GM21381 (cell line): Measurements from ENCODE around the gene AKAP13.

Source experiments
- ATAC-seq: cut with Tn5 transposase; IDR thresholded peaks from one replicate; pipeline ENCODE4 v1.9.1; 2021; ENCODE audit warnings: mild to moderate bottlenecking, moderate library complexity; ENCODE audit not compliant: unreplicated experiment

Gene AKAP13

DNA sequence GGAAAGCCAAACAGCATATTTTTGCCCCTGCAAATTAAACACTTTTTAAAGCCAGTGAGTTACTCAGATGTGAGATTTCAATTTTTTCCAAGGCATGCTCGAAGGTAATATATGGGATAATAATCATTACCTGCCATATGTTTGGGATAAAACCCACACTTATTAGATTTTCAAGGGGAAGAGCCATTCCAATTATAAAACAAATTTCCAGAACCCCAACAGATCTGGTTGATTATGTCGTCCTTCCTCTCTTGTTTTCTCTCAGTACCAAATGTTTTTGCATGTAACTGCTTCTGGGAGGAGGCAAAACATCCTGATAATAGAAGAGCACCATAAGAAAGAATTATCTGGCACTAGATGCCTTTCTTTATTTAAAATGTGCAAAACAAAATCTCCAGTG lies 115.1 kb downstream of the AKAP13 start:
- ATAC-seq, result no peak

DNA sequence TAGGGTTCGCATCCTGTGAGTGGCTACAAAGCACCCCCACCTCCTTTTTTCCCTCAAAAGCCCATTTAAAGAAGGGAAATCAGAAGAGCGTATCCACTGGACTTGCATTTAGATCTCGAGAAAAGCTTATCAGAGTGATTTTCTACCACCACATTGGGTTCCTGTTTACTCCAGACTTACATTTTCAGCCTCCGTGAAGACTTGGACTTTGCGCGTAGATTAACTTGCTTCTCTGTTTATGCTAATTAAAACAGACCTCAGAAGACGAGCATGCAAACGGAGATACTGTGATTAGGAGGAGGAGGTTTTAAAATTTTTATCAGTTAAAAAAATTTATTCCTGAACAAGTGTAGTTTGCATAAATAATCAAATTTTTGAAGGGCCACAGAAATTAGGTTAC lies 115.7 kb downstream of the AKAP13 start:
- ATAC-seq, result no peak

DNA sequence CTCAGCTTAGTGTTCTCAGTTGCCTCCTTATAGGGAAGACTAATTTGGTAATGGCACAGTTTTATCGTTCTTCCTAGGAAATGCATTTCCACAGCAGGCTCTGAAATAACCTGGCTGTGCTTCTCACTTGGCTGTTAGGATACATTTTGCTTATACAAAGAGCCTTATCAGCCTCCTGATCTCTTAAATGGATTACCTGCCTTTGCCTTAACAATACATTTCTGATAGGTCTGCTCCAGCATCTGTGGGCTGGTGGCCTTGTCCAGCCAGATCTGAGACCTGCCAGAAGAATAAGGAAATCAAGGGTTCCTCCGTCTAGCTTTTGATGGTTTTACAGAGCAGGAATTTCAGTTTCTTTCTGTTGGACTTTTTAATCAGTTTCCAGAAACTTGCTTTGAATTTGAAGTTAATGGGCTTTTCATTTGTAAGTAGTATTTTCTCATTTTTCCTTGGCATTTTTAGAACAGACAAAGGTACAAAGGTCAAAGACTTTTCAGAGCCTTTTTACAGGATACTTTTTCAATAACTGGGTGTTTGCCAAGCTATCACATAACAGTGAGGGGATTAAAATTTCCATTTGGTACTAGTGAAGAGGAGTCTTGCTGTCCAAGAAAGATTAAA lies 116.3 kb downstream of the AKAP13 start:
- ATAC-seq, result no peak

DNA sequence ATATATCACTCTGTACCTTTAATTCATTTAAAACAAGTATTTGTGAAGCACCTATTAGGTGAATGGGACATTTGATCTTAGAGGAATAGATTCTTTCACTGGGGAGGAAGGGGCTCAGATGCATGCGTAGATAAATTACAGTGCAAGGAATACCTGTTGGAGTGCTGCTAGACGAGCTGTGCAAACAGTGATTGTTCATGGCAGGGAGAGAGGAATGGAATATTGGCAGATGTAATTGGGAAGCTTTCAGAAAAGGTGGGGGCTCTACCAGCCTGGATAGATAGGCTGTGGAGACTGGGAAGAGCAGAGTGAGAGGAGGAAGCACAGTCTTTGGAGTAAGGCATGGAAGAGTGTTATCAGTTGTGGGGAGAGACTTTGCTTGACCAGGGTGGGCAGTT lies 116.8 kb downstream of the AKAP13 start:
- no peak for ATAC-seq

DNA sequence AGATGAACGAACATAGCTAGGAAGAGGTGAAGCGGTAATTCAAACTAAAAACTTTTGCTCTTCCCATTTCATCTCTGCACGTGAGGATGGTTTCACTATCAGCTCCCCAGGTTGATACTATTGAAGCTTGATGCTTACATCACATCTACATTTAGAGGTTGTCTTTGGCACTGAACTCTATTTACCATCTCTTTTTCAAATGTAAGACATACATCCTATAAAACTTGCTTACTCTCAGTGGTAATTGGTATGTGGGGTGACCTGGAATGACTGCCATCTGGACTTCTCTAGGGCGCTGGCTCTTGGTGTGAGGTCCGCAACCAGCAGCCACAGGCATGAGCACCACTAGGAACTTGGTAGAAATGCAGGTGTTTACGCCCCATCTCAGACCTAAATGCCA lies 118.1 kb downstream of the AKAP13 start:
- ATAC-seq, result no peak

DNA sequence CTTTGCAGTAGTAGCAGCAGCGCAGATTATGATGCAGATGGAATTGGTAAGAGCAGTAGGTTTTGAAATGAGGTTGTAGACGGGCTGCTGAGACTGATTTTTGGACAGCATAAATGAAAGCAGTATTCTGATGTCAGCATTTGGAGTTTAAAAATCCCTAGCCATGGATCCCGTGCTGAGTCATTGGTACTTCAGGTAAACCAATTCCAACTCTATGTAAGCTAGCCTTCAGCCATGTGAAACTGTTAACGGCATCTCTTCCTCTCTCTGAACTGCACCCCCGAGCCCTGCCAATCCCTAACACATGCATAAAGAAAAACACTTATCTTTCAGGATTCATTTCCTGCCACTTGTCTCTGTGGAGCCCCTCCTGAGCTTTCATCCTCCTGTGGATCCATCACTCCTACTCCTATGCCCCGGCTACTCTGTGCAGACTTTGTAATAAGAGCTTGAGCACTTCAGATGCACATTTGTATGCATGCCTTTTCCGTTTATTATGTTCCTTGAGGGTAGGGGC lies 119.0 kb downstream of the AKAP13 start:
- no peak for ATAC-seq

DNA sequence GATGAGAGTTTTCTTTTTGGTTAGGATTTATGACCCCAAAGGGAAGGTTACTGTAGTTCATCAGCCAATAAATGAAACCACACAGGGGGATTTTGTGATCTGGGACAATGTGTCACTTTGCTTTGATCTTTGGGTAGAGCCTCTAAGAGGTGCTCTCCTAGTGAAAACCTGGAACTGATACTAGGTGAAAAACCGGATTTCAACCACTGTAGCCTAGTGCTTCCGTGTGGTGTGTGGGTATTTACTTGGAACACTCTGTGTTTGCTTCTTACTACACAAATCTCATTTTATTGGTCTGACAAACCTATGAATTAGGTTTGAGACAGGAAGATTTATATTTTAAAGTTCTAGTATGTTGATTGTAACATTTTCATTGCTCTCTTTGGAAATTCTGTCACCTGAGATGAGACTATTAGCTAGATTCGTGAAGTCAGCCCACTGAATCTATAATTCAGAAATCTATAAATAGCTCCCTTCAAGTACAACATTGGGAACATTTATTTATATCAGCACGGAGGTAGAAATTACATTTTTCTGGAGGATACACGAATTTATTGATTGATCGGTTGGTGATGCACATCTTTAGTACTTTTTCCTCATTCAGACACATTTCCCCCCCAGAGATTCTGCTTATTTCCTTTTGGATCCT lies 119.8 kb downstream of the AKAP13 start:
- peak; percentile 86 for ATAC-seq

DNA sequence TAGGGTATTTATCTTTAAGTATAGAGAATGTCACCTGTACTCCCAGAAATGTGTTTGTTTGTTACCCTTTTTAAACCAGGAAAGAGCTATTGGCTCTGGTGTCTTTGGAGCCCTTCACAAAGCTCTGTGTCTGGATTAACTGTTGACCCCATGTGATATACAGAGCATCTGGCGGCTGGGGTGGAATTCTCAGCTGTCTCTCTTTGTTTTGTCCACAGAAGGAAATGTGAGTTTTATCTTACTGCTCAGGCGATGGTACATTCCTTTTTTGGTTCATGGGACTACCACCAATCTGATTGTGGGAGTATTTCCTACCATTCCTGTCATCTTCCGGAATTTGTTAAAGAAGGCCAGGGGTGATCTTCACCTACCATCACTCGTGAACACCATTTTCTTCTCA lies 120.3 kb downstream of the AKAP13 start:
- ATAC-seq, result no peak

DNA sequence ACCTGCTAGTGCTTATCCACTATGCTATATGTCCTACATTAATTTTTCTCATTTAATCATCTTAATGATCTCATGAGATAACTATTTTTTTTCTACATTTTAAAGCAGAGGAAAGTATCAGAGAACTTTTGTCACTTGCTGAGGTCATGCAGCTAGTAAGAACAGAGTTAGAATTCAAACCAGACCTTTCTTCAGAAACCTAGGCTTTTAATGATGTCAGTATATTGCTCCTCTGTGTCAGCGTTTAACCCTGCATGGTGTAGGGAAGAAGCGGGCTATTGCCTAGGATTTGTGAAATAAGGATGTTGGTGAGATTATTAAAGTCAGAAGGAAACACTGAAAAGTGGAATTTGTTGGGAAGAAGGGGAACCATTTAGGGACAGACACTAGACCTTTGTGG lies 121.2 kb downstream of the AKAP13 start:
- ATAC-seq, result no peak

DNA sequence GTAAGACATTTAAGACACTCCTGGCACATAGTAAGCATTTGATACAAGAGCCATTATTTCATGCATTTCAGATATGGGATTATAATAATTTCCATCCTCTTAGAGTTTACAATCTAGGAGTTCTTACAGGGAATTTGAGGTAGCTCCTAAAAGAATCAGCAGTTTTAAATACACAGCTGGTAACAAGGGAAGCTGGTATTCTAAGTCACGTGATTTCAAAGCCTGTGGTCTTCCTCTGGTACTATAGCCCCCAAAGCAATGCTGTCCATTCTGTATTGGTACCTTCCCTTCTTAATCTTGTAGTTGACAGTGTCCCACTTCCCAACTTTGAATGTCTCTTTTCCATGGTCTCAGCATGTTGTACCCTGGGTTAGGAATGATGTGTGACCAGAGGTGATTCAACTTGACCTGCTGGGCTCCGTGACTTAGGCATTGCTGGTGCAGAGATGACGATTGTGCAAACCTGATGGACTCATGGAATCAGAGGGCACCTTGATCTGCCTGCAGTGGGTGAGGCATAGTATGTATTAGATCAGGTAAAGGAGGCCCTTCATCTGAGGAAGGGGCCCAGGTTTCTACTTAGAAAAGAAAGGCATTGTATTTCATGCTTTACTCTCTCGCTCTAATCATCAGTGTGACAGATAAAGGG lies 122.9 kb downstream of the AKAP13 start:
- ATAC-seq, result no peak

DNA sequence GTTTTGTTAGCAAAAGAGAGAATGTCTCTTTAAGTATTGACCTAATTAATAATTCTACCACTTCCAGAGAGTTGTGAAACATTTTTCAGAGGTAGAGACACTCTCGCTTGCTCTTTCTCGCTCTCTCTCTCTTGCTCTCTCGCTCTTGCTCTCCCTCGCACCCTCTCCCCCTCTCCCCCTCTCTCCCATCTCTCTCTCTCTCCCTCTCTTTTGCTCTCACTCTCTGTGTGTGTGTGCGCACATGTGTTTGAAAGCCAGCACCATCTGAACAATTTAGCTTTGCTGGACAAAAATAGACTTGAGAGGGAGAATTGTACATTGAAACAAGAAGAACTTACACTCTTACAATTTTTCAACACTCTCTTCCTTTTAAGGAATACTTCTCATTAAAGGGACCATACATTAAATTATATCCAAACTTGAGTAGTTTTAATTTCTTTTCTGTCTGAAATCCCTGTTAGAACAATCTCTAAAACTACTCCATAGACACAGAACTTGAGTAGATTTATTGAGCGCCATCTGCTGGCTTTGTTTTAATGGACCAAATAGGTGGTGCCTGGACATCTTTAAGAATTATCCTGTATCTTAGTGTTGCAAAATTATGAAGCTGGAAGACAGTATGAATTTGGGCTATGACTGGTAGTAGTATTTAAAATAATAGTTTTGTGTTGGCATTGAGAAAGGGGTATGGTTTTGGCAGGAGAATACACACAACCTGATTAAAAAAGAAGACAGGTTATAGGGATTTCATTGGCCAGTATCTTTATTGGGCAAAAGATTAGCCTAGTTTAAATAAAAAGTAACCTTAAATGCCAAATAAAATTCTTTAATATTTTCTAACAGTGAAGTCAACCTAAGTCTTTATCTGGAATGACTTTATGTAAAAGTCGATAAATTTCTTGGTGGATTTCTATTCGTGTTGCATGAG lies 124.6 kb downstream of the AKAP13 start:
- no peak for ATAC-seq

DNA sequence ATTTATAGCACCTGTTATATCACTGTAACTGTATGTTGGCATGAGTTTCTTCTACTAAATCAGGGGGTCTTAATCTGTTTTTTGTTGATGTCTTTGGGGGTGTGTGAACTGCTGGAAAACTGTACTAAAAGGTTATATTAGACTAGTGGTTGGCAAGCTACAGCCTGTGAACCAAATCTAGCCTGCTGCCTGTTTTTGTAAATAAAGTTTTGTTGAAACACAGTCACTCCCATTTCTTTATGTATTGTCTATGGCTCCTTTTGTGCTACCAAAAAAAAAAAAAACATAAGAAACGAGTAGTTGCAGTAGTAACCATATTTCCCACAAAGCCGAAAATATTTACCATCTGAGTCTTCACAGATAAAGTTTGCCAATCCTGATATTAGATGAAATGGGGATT lies 126.7 kb downstream of the AKAP13 start:
- ATAC-seq, result no peak

DNA sequence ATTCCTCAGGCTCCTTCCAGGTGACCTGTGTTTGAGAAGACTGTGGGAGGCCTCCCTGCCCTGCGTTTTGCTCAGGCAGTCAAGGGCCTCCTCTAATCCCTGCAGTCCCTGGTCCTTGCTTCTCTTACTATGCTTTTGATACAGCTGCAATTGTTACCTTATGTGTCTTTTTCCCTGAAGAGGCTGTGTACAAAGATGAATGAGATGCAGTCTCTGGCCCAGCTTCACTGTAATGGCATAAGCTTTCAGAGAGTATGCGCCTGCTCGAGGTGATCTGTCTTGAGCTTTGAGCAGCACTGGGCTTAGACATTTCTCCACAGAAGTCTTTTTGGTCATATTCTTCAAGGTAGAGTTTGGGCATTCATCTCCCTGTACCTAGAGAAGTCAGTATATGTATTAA lies 129.6 kb downstream of the AKAP13 start:
- ATAC-seq, result no peak

DNA sequence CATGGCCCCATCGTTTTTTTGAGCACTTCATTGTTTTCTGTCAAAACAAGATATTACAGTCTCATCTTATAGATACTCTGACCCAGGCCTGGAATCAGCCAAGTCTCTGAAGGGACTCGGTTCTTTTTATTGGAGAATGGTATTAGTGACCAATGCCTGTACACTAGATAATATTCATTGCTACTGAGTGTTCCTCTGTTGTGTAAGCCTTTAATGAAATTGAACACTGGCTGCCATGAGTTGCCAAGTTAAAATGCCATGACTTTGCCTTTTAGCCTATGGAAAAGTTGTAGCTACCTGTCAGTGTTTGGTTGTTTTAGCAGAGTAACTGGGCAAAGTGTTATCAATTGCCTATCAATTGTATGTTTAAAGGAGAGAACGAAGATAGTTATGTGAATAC lies 134.0 kb downstream of the AKAP13 start:
- ATAC-seq, result no peak

DNA sequence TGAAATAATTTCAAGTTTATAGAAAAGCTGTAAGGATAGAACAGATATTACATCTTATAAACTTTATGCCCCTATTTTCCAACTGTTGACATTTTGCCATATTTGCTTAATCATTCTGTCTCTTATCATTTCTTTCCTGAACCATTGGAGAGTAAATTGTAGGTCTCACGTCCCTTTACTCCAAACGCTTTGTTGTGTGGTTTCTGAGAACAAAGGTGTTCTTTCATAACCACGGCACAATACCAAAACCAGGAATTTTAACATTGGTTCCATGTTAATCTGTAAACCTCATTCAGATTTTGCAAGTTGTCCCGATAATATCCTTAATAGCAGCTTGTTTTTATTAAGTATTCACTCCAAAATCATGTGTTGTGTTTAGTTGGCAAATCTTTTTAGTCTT lies 134.8 kb downstream of the AKAP13 start:
- ATAC-seq, result no peak

DNA sequence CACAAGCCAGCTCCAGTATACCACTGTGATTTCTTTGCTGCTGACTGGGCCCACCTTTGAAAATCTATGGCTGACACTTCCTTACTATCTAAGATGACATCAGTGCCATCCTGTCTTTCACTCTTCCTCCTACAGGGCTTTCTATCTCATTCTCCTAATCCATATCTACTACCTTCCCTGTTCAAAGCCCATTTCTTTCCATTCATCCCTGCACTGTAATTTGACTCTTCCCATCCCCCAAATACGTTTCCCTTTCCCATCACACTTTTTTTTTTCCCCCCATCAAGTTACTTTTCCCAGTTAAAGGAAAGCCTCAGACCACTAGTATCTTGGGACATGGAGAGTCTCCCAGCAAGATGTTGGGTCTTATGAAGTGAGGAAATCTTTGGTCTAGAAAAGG lies 136.7 kb downstream of the AKAP13 start:
- ATAC-seq, result no peak

DNA sequence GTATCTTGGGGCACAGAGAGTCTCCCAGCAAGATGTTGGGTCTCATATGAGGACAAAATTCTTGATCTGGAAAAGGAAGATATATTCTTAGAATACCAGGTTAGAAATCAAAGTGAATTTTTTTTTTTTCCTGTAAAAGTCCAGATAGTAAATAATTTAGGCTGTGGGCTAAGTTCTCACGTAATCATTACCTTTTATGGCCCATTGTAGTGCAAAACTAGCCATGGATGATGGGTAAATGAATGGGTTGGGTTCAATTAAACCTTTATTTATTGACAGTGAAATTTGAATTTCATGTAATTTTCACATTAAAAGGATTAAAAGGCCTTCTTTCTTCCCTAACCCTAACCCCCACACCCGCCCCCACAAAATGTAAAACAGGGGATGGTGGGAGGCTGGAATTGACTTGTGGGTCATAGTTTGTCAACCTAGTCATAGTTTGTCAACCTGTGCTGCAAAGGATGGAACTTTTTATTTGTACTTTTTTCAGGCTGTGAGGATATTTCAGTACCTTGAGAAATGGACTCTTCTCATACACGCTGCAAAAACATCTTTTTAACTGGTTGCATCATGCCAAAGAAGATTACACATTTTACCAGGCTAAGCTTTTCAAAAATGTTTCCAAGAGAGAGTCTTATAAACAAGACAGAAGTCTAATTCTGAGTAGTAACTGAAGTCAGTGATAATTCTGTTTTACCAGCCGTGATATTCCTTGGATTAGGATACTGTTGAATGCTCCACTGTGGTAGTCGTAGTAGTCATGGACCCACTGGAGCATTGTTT lies 138.8 kb downstream of the AKAP13 start:
- ATAC-seq, result no peak

DNA sequence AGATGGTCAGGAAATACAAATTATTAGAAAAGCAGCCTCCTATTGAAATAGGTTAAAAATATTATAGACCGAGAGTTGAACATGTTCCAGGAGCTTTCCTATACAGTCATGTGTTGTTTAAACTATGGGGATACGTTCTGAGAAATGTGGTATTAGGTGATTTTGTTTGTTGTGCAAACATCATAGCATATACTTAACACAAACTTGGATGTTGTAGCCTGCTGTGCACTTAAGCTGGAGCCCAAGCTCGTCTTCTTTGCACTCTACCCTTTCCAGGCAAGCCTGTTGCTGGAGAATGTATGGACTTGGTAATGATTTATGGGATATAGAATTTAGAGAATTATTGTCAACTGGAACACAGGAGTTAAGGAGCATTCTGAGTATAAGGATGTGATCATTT lies 140.2 kb downstream of the AKAP13 start:
- no peak for ATAC-seq

DNA sequence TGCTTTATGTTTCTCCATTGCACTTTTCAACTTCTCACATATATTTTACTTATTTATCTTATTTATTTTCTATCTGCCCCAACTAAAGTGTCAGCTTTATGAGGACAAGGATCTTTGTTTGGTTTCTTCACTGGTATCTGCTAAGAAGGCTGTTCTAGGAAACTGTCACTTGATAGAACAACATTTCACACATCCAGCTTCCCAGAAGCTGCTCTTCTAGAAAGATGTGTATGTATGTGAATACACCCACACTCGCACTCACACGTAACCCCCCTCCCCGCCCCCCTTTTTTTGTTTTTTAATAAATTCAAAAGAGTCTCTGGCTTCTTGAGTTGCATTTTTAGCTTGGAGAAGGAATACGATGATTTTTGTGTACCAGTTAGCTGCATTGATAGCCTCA lies 143.1 kb downstream of the AKAP13 start:
- ATAC-seq, result no peak

DNA sequence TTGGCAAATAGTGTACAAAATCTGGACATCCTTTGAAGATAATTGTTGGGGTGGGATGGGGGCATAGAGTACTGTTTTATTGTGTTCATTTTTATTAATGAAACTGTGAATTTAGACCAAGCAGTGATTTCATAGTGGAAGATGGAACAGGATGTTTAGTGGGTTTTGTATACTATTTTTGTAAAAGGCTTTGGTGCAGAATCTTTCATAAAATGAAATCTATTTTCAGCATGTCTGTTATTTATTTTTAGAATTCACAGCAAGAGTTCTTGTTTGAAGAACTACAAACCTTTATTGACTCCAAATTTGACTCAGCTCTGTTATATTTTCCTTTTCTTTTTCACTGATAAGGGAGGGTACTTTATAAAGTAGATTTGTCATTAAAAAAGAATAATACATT lies 145.4 kb downstream of the AKAP13 start:
- ATAC-seq, result no peak

DNA sequence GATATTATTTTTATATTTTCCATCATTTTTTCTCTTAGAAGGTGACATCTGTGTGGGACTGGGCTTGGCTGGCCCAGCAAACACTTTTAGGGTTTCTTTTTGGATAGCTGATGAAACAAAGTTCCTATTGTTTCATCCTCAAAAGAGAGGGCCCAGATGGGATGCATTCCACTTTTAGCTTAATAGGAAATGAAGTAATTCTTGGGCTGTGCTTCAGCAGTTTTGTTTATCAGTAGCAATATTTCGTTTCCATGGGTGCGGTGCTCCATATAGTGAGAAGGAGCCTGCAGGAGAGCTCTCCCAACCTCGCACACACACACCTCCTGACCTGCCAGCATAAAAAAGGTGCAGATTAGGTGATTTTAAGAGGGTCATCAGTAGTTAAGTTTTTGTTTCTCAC lies 147.5 kb downstream of the AKAP13 start:
- no peak for ATAC-seq
